Measurements from ENCODE around the gene CSNK1E. TPM values are rescaled to one million over a fixed set of nuclear protein-coding genes. Genes with fewer than 3 reads are reported as not detected.

CSNK1E gene
- total and polyA plus RNA-seq, 10 of the 15 experiments (the other 5 are each of a cell fraction or from before 2014, with no cell fraction given): 5.9 to 107 (median 64.9) TPM

- TF ChIP-seq CTCF (IDR thresholded peaks at IDR 0.05 in 2 of 3, conservative IDR thresholded peaks at IDR 0.05 in 1 of 3; ENCODE audit: control insufficient read depth in 2 of 3, extremely low read depth in 1 of 3, insufficient read depth in 1 of 3, low read depth in 3 of 3, low read length in 3 of 3) (peak; percentile 48 to 65 (median 59)), RCOR1 (conservative IDR thresholded peaks at IDR 0.05; ENCODE audit: low read depth, low read length) (no peak), IRF4 (IDR thresholded peaks at IDR 0.05; ENCODE audit: low read depth, low read length) (no peak), ATF2 (IDR thresholded peaks at IDR 0.05; ENCODE audit: low read length) (no peak), TBL1XR1 (IDR thresholded peaks at IDR 0.05; ENCODE audit: low read depth, low read length) (no peak), ASH2L (IDR thresholded peaks at IDR 0.05; ENCODE audit: borderline replicate concordance, low read depth) (no peak), NR2C1 (IDR thresholded peaks at IDR 0.05) (no peak), NFIC (IDR thresholded peaks at IDR 0.05; ENCODE audit: low read depth, low read length) (no peak), EGR1 (IDR thresholded peaks at IDR 0.05; ENCODE audit: borderline replicate concordance in 1 of 2, low read depth in 2 of 2, low read length in 2 of 2) (no peak), NFXL1 (IDR thresholded peaks at IDR 0.05; ENCODE audit: borderline replicate concordance) (no peak), ZNF687 (IDR thresholded peaks at IDR 0.05) (no peak), DPF2 (IDR thresholded peaks at IDR 0.05) (no peak), CEBPZ (IDR thresholded peaks at IDR 0.05; ENCODE audit: low read depth, low read length) (no peak), ATF3 (IDR thresholded peaks at IDR 0.05; ENCODE audit: borderline replicate concordance, extremely low read depth, low read depth, low read length) (no peak), BMI1 (IDR thresholded peaks at IDR 0.05; ENCODE audit: borderline replicate concordance) (no peak), SIN3A (IDR thresholded peaks at IDR 0.05; ENCODE audit: low read depth, low read length) (no peak), HDGF (IDR thresholded peaks at IDR 0.05) (0 out of 2 replicates have a peak, but pooled peaks have one; percentile 23)
Observed at GRCh38 chr22:38298312-38299005, 18.8 kb downstream of the CSNK1E start (continued).
